Measurements from ENCODE around the gene WWP2.
"Not testable (repeated sequence)": the region's sequence is repeated elsewhere in the genome, so short reads cannot be mapped to it uniquely, and the experiment has no call there.

WWP2 gene

DNA sequence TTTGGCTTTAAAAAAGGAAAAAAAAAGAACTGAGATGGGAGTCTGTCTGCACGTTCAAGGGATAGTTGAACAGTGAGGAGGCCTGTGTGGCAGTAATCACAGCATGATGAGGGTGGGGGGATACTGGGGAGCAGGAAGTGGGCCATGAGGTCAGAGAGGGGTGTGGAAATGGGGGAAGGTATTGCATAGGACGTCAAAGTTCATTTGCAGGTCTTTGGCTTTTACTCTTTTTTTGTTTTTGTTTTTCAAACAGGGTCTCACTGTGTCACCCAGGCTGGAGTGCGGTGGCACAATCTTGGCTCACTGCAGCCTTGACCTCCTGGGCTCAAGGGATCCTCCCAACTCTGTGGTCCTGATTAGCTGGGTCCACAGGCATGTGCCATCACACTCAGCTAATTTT is 19.0 kb downstream of the WWP2 start:
- no peaks in the 10 kb centered on the region for H3K27me3 ChIP-seq (ENCODE audit: control insufficient read depth, insufficient read depth, low read length)
- peaks cover 2% of the 10 kb centered on the region for H3K36me3 ChIP-seq (ENCODE audit: control insufficient read depth, insufficient read depth, low read length)
- H3K4me1 ChIP-seq (ENCODE audit: control insufficient read depth, insufficient read depth, low read length) = no peaks in the 10 kb centered on the region
- H3K9ac ChIP-seq (ENCODE audit: low read length) = no peak overlapping the region
- H3K27ac ChIP-seq (ENCODE audit: low read depth, low read length) = no peak overlapping the region
- H3K4me3 ChIP-seq (ENCODE audit: low read length) = no peak overlapping the region

DNA sequence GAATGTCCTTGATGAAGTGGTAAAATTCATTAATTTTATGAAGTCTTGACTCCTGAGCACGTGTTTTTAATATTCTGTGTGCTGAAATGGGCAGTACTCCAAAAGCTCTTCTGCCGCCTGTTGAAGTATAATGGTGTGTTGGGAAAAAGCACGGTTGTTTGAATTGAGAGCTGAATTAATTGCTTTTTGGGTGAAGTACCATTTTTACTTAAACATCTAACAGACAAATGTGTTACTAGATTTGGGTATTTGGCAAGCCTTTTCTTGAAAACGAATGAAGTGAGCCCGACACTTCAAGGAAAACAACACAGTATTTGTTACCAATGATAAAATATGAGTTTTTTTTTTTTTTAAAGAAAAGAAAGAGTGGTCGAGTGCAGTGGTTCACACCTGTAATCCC is 22.5 kb downstream of the WWP2 start:
- Histone ChIP-seq H3K4me1 (ENCODE audit: control insufficient read depth, insufficient read depth, low read length) (no peaks in the 10 kb centered on the region), H3K27me3 (ENCODE audit: control insufficient read depth, insufficient read depth, low read length) (no peaks in the 10 kb centered on the region), H3K36me3 (ENCODE audit: control insufficient read depth, insufficient read depth, low read length) (peaks cover 18% of the 10 kb centered on the region), H3K4me3 (ENCODE audit: low read length) (no peak overlapping the region), H3K27ac (ENCODE audit: low read depth, low read length) (no peak overlapping the region), H3K9ac (ENCODE audit: low read length) (no peak overlapping the region)

DNA sequence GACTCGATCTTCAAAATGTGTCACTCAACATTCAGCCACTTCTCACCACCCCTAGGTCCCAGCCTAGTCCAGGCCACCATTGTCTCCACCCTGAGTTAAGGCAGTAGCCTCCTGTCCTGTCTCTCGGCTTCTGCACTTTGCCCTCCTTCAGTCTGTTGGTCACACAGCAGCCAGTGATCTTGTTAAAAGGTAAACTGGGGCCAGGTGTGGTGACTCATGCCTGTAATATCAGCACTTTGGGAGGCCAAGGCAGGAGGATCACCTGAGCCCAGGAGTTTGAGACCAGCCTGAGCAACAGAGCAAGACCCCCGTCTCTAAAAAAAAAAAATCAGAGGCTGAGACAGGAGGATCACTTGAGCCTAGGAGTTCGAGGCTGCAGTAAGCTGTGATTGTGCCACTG is 25.8 kb downstream of the WWP2 start:
- Histone ChIP-seq H3K27me3 (ENCODE audit: control insufficient read depth, insufficient read depth, low read length) (no peaks in the 10 kb centered on the region), H3K4me1 (ENCODE audit: control insufficient read depth, insufficient read depth, low read length) (no peaks in the 10 kb centered on the region), H3K9ac (ENCODE audit: low read length) (no peak overlapping the region), H3K36me3 (ENCODE audit: control insufficient read depth, insufficient read depth, low read length) (peaks cover 18% of the 10 kb centered on the region), H3K27ac (ENCODE audit: low read depth, low read length) (no peak overlapping the region), H3K4me3 (ENCODE audit: low read length) (no peak overlapping the region)

DNA sequence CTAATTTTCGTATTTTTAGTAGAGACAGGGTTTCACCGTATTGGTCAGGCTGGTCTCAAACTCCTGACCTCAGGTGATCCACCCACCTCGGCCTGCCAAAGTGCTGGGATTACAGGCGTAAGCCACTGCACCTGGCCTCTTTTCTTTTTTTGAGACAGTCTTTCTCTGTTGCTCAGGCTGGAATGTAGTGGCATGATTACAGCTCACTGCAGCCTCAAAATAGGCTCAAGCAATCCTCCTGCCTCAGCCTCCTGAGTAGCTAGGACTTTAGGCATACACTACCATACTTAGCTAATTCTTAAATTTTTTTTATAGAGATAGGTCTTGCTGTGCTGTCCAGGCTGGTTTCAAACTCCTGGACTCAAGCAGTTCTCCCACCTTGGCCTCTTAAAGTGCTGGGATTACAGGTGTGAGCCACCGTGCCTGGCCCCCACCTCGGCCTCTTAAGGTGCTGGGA is 29.3 kb downstream of the WWP2 start:
- H3K4me1 ChIP-seq (ENCODE audit: control insufficient read depth, insufficient read depth, low read length); H3K4me3 ChIP-seq (ENCODE audit: low read length); H3K27ac ChIP-seq (ENCODE audit: low read depth, low read length); H3K9ac ChIP-seq (ENCODE audit: low read length); H3K27me3 ChIP-seq (ENCODE audit: control insufficient read depth, insufficient read depth, low read length): not testable (repeated sequence)
- peaks cover 15% of the 10 kb centered on the region for H3K36me3 ChIP-seq (ENCODE audit: control insufficient read depth, insufficient read depth, low read length)

DNA sequence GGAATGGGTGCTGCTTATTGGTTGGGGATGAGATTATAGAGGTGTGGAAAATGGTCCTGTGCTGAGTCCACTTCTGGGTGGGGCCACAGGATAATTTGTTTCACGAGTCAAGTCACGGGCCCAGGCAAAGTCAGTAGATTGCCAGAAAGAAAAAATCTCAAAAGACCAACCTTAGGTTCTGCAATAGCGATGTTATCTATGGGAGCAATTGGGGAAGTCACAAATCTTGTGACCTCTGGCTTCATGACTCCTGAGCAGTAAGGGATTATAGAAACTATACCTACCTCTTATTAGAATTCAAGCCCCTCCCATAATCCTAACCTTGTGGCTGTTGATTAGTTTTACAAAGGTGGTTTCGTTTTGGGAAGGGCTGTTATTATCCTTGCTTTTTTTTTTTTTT is 31.4 kb downstream of the WWP2 start:
- Histone ChIP-seq H3K9ac (ENCODE audit: low read length) (no peak overlapping the region), H3K4me3 (ENCODE audit: low read length) (no peak overlapping the region), H3K4me1 (ENCODE audit: control insufficient read depth, insufficient read depth, low read length) (no peaks in the 10 kb centered on the region), H3K36me3 (ENCODE audit: control insufficient read depth, insufficient read depth, low read length) (peaks cover 4% of the 10 kb centered on the region), H3K27me3 (ENCODE audit: control insufficient read depth, insufficient read depth, low read length) (no peaks in the 10 kb centered on the region), H3K27ac (ENCODE audit: low read depth, low read length) (no peak overlapping the region)

DNA sequence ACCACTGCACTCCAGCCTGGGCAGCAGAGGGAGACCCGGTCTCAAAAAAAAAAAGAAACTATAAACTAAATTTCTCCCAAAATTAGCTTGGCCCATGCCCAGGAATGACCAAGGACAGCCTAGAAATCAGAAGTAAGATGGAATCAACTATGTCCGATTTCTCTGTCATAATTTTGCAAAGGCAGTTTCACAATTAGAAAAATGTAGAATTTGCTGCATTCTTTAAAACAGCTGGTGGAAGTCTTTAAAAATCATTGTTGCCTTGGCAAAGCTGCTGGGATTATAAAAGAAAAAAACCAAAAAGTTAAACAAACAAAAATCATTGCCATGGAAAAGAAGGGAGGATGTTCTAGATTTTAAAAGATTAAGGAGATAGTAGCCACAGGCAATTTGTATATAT is 32.4 kb downstream of the WWP2 start:
- no peaks in the 10 kb centered on the region for H3K4me1 ChIP-seq (ENCODE audit: control insufficient read depth, insufficient read depth, low read length)
- no peaks in the 10 kb centered on the region for H3K27me3 ChIP-seq (ENCODE audit: control insufficient read depth, insufficient read depth, low read length)
- no peak overlapping the region for H3K4me3 ChIP-seq (ENCODE audit: low read length)
- H3K27ac ChIP-seq (ENCODE audit: low read depth, low read length) = no peak overlapping the region
- H3K9ac ChIP-seq (ENCODE audit: low read length) = no peak overlapping the region
- peaks cover under 1% of the 10 kb centered on the region for H3K36me3 ChIP-seq (ENCODE audit: control insufficient read depth, insufficient read depth, low read length)

DNA sequence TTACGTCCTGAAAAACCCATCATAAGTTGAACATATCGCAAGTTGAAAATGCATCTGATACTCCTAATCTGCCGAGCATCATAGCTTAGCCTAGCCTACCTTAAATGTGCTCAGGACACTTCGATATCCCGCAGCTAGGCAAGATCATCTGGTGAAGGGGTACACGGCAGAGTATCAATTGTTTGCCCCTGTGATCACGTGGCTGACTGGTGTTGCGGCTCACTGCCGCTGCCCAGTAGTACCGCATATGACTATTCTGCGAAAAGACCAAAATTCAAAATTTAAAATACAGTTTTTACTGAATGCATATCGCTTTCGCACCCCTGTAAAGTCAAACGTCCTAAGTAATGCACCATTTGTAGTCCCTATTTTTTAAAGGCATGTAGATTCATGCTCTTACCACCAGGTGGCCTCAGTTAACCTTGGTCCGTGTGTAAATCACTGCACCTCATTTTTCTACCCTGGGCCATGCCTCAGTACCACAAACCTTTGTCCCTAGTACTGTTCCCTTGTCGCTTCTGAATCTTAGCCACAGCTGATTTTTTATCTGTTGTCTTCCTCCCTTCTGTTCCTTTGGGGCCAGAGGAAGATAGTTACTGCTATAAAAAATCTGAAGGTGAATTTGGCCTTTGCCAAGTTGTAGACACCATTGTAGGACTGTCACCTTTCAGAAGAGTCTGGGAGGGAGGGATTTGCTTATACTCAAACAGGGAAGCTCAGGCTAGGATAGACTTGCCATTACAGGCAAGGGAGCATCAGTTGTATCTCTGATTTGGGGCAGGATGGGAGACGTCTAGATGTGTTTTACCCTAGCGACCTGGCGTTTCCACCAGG is 34.4 kb downstream of the WWP2 start:
- Histone ChIP-seq H3K27ac (ENCODE audit: low read depth, low read length) (no peak overlapping the region), H3K9ac (ENCODE audit: low read length) (peak overlapping the region; percentile 3), H3K27me3 (ENCODE audit: control insufficient read depth, insufficient read depth, low read length) (no peaks in the 10 kb centered on the region), H3K36me3 (ENCODE audit: control insufficient read depth, insufficient read depth, low read length) (no peaks in the 10 kb centered on the region), H3K4me1 (ENCODE audit: control insufficient read depth, insufficient read depth, low read length) (no peaks in the 10 kb centered on the region), H3K4me3 (ENCODE audit: low read length) (no peak overlapping the region)

DNA sequence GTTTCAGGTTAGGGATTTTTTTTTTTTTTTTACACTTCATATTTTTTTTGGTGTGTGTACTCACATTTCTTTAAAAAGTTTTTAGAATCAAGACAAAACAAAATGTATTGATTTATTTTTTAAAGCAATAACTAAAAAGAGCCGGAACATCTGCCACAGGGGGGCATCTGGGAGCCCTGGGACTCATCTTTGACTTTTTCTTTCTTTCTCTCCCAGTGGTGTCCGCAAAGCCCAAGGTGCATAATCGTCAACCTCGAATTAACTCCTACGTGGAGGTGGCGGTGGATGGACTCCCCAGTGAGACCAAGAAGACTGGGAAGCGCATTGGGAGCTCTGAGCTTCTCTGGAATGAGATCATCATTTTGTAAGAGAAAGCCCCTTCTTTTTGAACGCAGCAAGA is 36.3 kb downstream of the WWP2 start:
- Histone ChIP-seq H3K36me3 (ENCODE audit: control insufficient read depth, insufficient read depth, low read length) (no peaks in the 10 kb centered on the region), H3K27ac (ENCODE audit: low read depth, low read length) (no peak overlapping the region), H3K4me3 (ENCODE audit: low read length) (no peak overlapping the region), H3K9ac (ENCODE audit: low read length) (no peak overlapping the region), H3K27me3 (ENCODE audit: control insufficient read depth, insufficient read depth, low read length) (no peaks in the 10 kb centered on the region), H3K4me1 (ENCODE audit: control insufficient read depth, insufficient read depth, low read length) (no peaks in the 10 kb centered on the region)

DNA sequence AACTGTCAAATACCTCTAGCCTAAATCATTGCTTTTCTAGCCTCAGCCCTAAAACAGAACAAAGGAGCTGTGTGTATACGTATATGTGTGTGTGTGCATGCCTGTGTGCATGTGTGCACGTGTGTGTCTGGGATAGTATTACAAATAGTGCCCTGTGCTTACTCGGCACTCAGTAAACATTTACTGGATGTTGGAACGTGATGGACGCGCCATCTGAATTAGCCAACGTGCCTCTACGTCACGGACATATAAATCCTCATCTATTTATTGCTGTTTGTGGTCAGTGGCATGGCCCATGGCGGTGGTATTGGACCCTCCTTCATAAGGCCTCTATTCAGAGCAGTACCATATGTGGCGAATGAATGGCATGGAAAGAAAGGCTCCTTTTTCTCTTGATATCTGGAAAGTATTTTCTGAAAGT is 37.5 kb downstream of the WWP2 start:
- Histone ChIP-seq H3K9ac (ENCODE audit: low read length) (no peak overlapping the region), H3K36me3 (ENCODE audit: control insufficient read depth, insufficient read depth, low read length) (peaks cover 2% of the 10 kb centered on the region), H3K4me1 (ENCODE audit: control insufficient read depth, insufficient read depth, low read length) (no peaks in the 10 kb centered on the region), H3K27ac (ENCODE audit: low read depth, low read length) (no peak overlapping the region), H3K4me3 (ENCODE audit: low read length) (no peak overlapping the region), H3K27me3 (ENCODE audit: control insufficient read depth, insufficient read depth, low read length) (no peaks in the 10 kb centered on the region)

DNA sequence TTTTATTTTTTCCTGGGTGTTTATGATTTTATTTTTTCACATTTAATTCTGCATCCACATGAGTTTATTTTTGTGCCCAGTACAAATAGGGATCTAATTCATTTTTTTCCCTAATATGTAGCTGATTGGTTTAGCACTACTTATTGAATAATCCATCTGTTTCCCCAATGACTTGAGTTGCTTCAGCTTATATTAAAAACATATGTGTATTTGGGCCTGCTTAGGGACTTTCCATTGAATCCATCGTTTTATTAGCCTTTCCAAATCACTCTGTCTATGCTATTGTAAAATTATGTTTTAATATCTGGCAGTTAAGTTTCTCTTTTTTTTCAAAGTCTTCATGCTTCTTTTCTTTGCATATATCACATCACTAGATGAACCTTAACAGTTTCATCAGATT is 42.2 kb downstream of the WWP2 start:
- H3K9ac ChIP-seq (ENCODE audit: low read length) = no peak overlapping the region
- no peak overlapping the region for H3K4me3 ChIP-seq (ENCODE audit: low read length)
- H3K4me1 ChIP-seq (ENCODE audit: control insufficient read depth, insufficient read depth, low read length) = no peaks in the 10 kb centered on the region
- peaks cover 2% of the 10 kb centered on the region for H3K36me3 ChIP-seq (ENCODE audit: control insufficient read depth, insufficient read depth, low read length)
- no peak overlapping the region for H3K27ac ChIP-seq (ENCODE audit: low read depth, low read length)
- H3K27me3 ChIP-seq (ENCODE audit: control insufficient read depth, insufficient read depth, low read length) = no peaks in the 10 kb centered on the region

DNA sequence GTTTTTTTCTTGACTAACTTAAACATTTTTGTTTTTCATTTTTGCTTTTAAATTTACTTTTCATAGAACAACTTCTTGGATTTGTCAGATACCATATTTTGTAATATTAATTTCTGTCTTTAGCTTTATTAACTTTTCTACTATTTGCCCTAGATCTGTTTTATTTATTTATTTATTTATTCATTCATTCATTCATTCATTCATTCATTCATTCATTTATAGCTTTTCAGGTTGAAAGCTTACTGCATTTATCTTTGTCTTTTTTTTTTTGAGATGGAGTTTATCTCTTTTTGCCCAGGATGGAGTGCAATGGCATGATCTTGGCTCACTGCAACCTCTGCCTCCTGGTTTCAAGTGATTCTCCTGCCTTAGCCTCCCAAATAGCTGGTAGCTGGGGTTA is 44.6 kb downstream of the WWP2 start:
- not testable (repeated sequence) for H3K4me1 ChIP-seq (ENCODE audit: control insufficient read depth, insufficient read depth, low read length); H3K36me3 ChIP-seq (ENCODE audit: control insufficient read depth, insufficient read depth, low read length); H3K27me3 ChIP-seq (ENCODE audit: control insufficient read depth, insufficient read depth, low read length); H3K9ac ChIP-seq (ENCODE audit: low read length); H3K27ac ChIP-seq (ENCODE audit: low read depth, low read length); H3K4me3 ChIP-seq (ENCODE audit: low read length)

DNA sequence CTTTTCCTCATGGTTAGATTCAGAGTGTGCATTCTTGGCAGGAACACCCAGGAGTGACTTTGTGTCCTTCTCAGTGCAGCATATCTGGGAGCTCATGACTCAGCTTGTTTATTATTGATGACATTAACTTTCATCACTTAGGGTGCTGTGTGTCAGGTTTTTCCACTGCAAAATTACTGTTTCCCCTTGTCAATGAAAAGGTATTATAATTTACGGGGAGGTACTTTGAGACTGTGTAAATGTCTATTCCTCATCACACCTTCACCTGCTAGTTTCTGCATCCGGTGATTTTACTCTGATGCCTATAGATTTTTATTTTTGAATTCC is 50.5 kb downstream of the WWP2 start:
- Histone ChIP-seq H3K9ac (ENCODE audit: low read length) (no peak overlapping the region), H3K36me3 (ENCODE audit: control insufficient read depth, insufficient read depth, low read length) (peaks cover 3% of the 10 kb centered on the region), H3K27ac (ENCODE audit: low read depth, low read length) (no peak overlapping the region), H3K4me3 (ENCODE audit: low read length) (no peak overlapping the region), H3K4me1 (ENCODE audit: control insufficient read depth, insufficient read depth, low read length) (no peaks in the 10 kb centered on the region), H3K27me3 (ENCODE audit: control insufficient read depth, insufficient read depth, low read length) (no peaks in the 10 kb centered on the region)

DNA sequence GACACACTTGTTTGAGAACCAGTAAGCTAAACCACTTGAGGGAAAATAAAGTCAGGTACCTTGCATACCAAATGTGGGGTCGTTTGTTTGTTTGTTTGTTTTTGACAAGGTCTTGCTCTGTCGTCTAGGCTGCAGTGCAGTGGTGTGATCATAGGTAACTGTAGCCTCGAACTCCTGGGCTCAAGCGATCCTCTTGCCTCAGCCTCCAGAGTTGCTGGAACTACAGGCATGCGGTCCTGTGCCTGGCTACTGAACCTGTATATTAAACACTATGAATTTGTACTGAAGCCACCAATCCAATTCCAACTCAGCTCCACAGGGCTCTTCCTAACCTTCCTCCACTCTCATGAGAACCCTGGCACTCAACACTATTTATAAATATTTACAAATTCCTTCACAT is 51.9 kb downstream of the WWP2 start:
- H3K36me3 ChIP-seq (ENCODE audit: control insufficient read depth, insufficient read depth, low read length) = peaks cover 7% of the 10 kb centered on the region
- no peaks in the 10 kb centered on the region for H3K4me1 ChIP-seq (ENCODE audit: control insufficient read depth, insufficient read depth, low read length)
- no peak overlapping the region for H3K9ac ChIP-seq (ENCODE audit: low read length)
- no peak overlapping the region for H3K27ac ChIP-seq (ENCODE audit: low read depth, low read length)
- H3K4me3 ChIP-seq (ENCODE audit: low read length) = no peak overlapping the region
- H3K27me3 ChIP-seq (ENCODE audit: control insufficient read depth, insufficient read depth, low read length) = no peaks in the 10 kb centered on the region
